Measurements from ENCODE around the gene NFAM1.

GRCh38 chr22:42361523-42361922 lies 70.7 kb downstream of the NFAM1 start:
- TF ChIP-seq ZNF792 (tag by site-specific recombination; IDR thresholded peaks at IDR 0.05) (no peak), ZNF335 (tag by site-specific recombination; conservative IDR thresholded peaks at IDR 0.05) (no peak), PATZ1 (tag by site-specific recombination; IDR thresholded peaks at IDR 0.05) (no peak), MYNN (tag by site-specific recombination; IDR thresholded peaks at IDR 0.05; ENCODE audit: borderline replicate concordance) (no peak)

Measured in HEK293 (cell line).